SK-N-SH (cell line): Measurements from ENCODE around the gene PCGF1. TPM values are rescaled to one million over a fixed set of nuclear protein-coding genes. Genes with fewer than 3 reads are reported as not detected.

Experiments used
- CTCF ChIA-PET: fragments of 300-600, 350-600 bp; formaldehyde crosslinking; extraction: SDS; loops from one replicate; lab custom pipeline; 2021; lab: Yijun Ruan, JAX
- POLR2A ChIA-PET: fragments of 350-600 bp; sonication (Branson Sonifier 250); formaldehyde crosslinking; extraction: SDS; loops from one replicate; lab custom pipeline; 2020; ENCODE audit warnings: antibody characterized with exemption, inconsistent platforms; lab: Yijun Ruan, JAX
- DNase-seq: peaks from one replicate; pipeline ENCODE4 v3.0.0; 2012
- H2AFZ ChIP-seq: fragments of 200-600 bp; sonication (generic); 2 replicates; pipeline ENCODE4 v1.8.1; 2016; ENCODE audit warnings: antibody characterized with exemption, mild to moderate bottlenecking, low read depth
- H3F3A ChIP-seq: fragments of 200-600 bp; sonication (generic); replicated peaks from 2 replicates; pipeline ENCODE3; 2016; ENCODE audit warnings: antibody characterized with exemption, mild to moderate bottlenecking; ENCODE audit not compliant: insufficient read depth
- H3K27ac ChIP-seq, 2 experiments: fragments of 200-500 bp in 1 of 2; fragments of 200-600 bp in 1 of 2; sonication (Bioruptor generic) in 1 of 2; sonication (generic), shearing (Covaris generic) in 1 of 2; 2 replicates each; pipeline versions ENCODE4 v1.5.1 to v1.6.1; 2014 to 2016; ENCODE audit warnings: low read depth in 2 of 2, inconsistent platforms in 1 of 2, low read length in 1 of 2, mild to moderate bottlenecking in 1 of 2, mixed read lengths in 1 of 2
- H3K27me3 ChIP-seq: fragments of 200-600 bp; sonication (generic), shearing (Covaris generic); 2 replicates; pipeline ENCODE4 v1.6.1; 2016; ENCODE audit warnings: mixed run types; ENCODE audit not compliant: insufficient read depth
- H3K36me3 ChIP-seq, 2 experiments: fragments of 200-500 bp in 1 of 2; fragments of 200-600 bp in 1 of 2; sonication (Bioruptor generic) in 1 of 2; sonication (generic) in 1 of 2; replicated peaks in 1 of 2; 2 replicates each; pipeline versions ENCODE3 to v1.5.1; 2014 to 2016; ENCODE audit warnings: low read length in 1 of 2, mild to moderate bottlenecking in 1 of 2; ENCODE audit not compliant: insufficient read depth in 2 of 2, control insufficient read depth in 1 of 2
- H3K4me1 ChIP-seq, 2 experiments: fragments of 200-500 bp in 1 of 2; fragments of 200-600 bp in 1 of 2; sonication (Bioruptor generic) in 1 of 2; sonication (generic), shearing (Covaris generic) in 1 of 2; 2 replicates each; pipeline versions ENCODE4 v1.5.1 to v1.6.1; 2014 to 2016; ENCODE audit warnings: low read depth in 1 of 2, low read length in 1 of 2, mixed run types in 1 of 2; ENCODE audit not compliant: insufficient read depth in 2 of 2, control insufficient read depth in 1 of 2
- H3K4me2 ChIP-seq: fragments of 200-600 bp; sonication (generic), shearing (Covaris generic); 2 replicates; pipeline ENCODE4 v1.6.1; 2017; ENCODE audit warnings: mixed run types
- H3K4me3 ChIP-seq, 2 experiments: fragments of 200-500 bp in 1 of 2; fragments of 200-600 bp in 1 of 2; sonication (Bioruptor generic) in 1 of 2; sonication (generic), shearing (Covaris generic) in 1 of 2; 2 replicates each; pipeline versions ENCODE4 v1.5.1 to v1.8.1; 2014 to 2016; ENCODE audit warnings: low read depth in 2 of 2, inconsistent platforms in 1 of 2, low read length in 1 of 2, mild to moderate bottlenecking in 1 of 2, mixed read lengths in 1 of 2, moderate library complexity in 1 of 2
- H3K79me2 ChIP-seq: fragments of 200-600 bp; sonication (generic); 2 replicates; pipeline ENCODE4 v1.8.1; 2017; ENCODE audit warnings: mild to moderate bottlenecking; ENCODE audit not compliant: insufficient read depth
- H3K9ac ChIP-seq: fragments of 200-600 bp; sonication (generic); 2 replicates; pipeline ENCODE4 v1.6.1; 2017; ENCODE audit warnings: mixed run types
- H3K9me2 ChIP-seq: fragments of 200-600 bp; sonication (generic); 2 replicates; pipeline ENCODE4 v1.6.1; 2017; ENCODE audit warnings: mixed run types
- H3K9me3 ChIP-seq: fragments of 200-600 bp; sonication (generic); 2 replicates; pipeline ENCODE4 v1.6.1; 2017; ENCODE audit warnings: mixed run types, mild to moderate bottlenecking, moderate library complexity
- H4K20me1 ChIP-seq: fragments of 200-600 bp; sonication (generic); 2 replicates; pipeline ENCODE4 v1.6.1; 2017; ENCODE audit warnings: mild to moderate bottlenecking, mixed run types; ENCODE audit not compliant: insufficient read depth
- CHD2 ChIP-seq: fragments of 150-350 bp; IDR thresholded peaks from 2 replicates; pipeline ENCODE4 v1.6.1; 2018; ENCODE audit warnings: low read length; ENCODE audit not compliant: partially characterized antibody
- EP300 ChIP-seq, 2 experiments: IDR thresholded peaks; 2 replicates each; pipeline versions ENCODE4 v1.4.0 to v1.6.1; 2012; ENCODE audit warnings: borderline replicate concordance in 1 of 2, low read depth in 1 of 2, low read length in 1 of 2
- FOXM1 ChIP-seq: IDR thresholded peaks from 2 replicates; pipeline ENCODE4 v1.4.0; 2012; ENCODE audit warnings: low read depth, mild to moderate bottlenecking
- GABPA ChIP-seq: IDR thresholded peaks from 2 replicates; pipeline ENCODE4 v1.4.0; 2012; ENCODE audit warnings: low read depth, mild to moderate bottlenecking
- GATA2 ChIP-seq: sonication (generic); formaldehyde crosslinking; IDR thresholded peaks from 2 replicates; pipeline ENCODE4 v1.5.0; 2020; ENCODE audit warnings: mild to moderate bottlenecking, missing genetic modification reagents
- JUND ChIP-seq: IDR thresholded peaks from 2 replicates; pipeline ENCODE4 v1.4.0; 2012
- NRF1 ChIP-seq: IDR thresholded peaks from 2 replicates; pipeline ENCODE4 v1.6.1; 2012; ENCODE audit warnings: low read depth, mild to moderate bottlenecking, low read length
- PBX3 ChIP-seq: IDR thresholded peaks from 2 replicates; pipeline ENCODE4; 2012
- POLR2AphosphoS5 ChIP-seq: IDR thresholded peaks from 2 replicates; pipeline ENCODE4 v1.6.1; 2012; ENCODE audit warnings: low read depth, low read length
- RAD21 ChIP-seq: IDR thresholded peaks from 2 replicates; pipeline ENCODE4 v1.6.1; 2012; ENCODE audit warnings: mild to moderate bottlenecking, low read length
- RFX5 ChIP-seq: IDR thresholded peaks from 2 replicates; pipeline ENCODE4 v1.6.1; 2012; ENCODE audit warnings: mild to moderate bottlenecking, improper control_type of control experiment, low read length
- RXRA ChIP-seq: IDR thresholded peaks from 2 replicates; pipeline ENCODE4 v1.4.0; 2012; ENCODE audit warnings: low read depth, mild to moderate bottlenecking, borderline replicate concordance
- TCF12 ChIP-seq: IDR thresholded peaks from 2 replicates; pipeline ENCODE4 v1.4.0; 2012
- TEAD4 ChIP-seq: IDR thresholded peaks from 2 replicates; pipeline ENCODE4 v1.4.0; 2012; ENCODE audit warnings: mild to moderate bottlenecking, borderline replicate concordance; ENCODE audit not compliant: insufficient read depth
- USF1 ChIP-seq: IDR thresholded peaks from 2 replicates; pipeline ENCODE4 v1.4.0; 2012; ENCODE audit warnings: low read depth, borderline replicate concordance
- YY1 ChIP-seq: IDR thresholded peaks from 2 replicates; pipeline ENCODE4 v1.4.0; 2012; ENCODE audit warnings: low read depth, mild to moderate bottlenecking
- ZBTB33 ChIP-seq: IDR thresholded peaks from 2 replicates; pipeline ENCODE4 v1.4.0; 2012; ENCODE audit warnings: low read depth, borderline replicate concordance
- WGBS: methylation state at CpG from one replicate; pipeline ENCODE4 v1.1.6; 2017; ENCODE audit warnings: low lambda C conversion rate; 5-methylcytosine and 5-hydroxymethylcytosine counted together
- polyA plus RNA-seq, 3 experiments: library from polyadenylated mRNA; depleted of rRNA; stranded (reverse); fragments of >200 nt; gene quantifications; 2 replicates each; pipeline ENCODE4 v1.2.3, GENCODE V29; 2012
- TF ChIP-seq, protein P1 (sequence below): fragments of 150-350 bp; IDR thresholded peaks from 2 replicates; pipeline ENCODE4 v1.6.1; 2016; ENCODE audit warnings: mild to moderate bottlenecking, low read depth, low read length

Gene PCGF1
- polyA plus RNA-seq, 1 of the 3 experiments (the other 2 are of a cell fraction) = 44.9 TPM

- no peak overlapping the region for H3K4me3 ChIP-seq
- no peaks in the 10 kb centered on the region for H4K20me1 ChIP-seq
- H3K4me1 ChIP-seq = no peaks in the 10 kb centered on the region
- DNase-seq = no peak
- POLR2A ChIA-PET = interaction anchor here (0.5 to 1.7 kb wide), 5 partner anchors 9 to 22 kb away, joined by 3 to 9 read pairs (median 4); partner anchors contain the start of genes PCGF1 and TLX2
- H3K27me3 ChIP-seq = no peaks in the 10 kb centered on the region
- H3K27ac ChIP-seq = no peak overlapping the region
- peaks cover 0 to 46% of the 10 kb centered on the region in 2 experiments for H3K36me3 ChIP-seq
- no peak overlapping the region for H2AFZ ChIP-seq
- H3K4me2 ChIP-seq = no peak overlapping the region
- WGBS = 90% methylated on average over 9 of the region's 12 CpGs
- TF ChIP-seq ZBTB33 (no peak), GABPA (no peak), RAD21 (no peak), EP300 (IDR thresholded peaks at IDR 0.05; ENCODE audit: borderline replicate concordance in 1 of 2, low read depth in 1 of 2, low read length in 1 of 2) (no peak), NRF1 (no peak), CHD2 (no peak), USF1 (no peak), GATA2 (CRISPR knock-in tag) (no peak), POLR2AphosphoS5 (no peak), FOXM1 (no peak), TCF12 (no peak), RXRA (no peak), PBX3 (no peak), JUND (no peak), TEAD4 (no peak), YY1 (no peak), RFX5 (no peak)
- TF ChIP-seq, protein P1, sequence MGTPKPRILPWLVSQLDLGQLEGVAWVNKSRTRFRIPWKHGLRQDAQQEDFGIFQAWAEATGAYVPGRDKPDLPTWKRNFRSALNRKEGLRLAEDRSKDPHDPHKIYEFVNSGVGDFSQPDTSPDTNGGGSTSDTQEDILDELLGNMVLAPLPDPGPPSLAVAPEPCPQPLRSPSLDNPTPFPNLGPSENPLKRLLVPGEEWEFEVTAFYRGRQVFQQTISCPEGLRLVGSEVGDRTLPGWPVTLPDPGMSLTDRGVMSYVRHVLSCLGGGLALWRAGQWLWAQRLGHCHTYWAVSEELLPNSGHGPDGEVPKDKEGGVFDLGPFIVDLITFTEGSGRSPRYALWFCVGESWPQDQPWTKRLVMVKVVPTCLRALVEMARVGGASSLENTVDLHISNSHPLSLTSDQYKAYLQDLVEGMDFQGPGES = no peak
- no peaks in the 10 kb centered on the region for H3K9me3 ChIP-seq
- H3K79me2 ChIP-seq = peaks cover 2% of the 10 kb centered on the region; the same call in 1 of the 2 replicates
- H3F3A ChIP-seq = peaks cover 3% of the 10 kb centered on the region
- no peaks in the 10 kb centered on the region for H3K9me2 ChIP-seq
- CTCF ChIA-PET = interaction anchor here (0.6 to 1.6 kb wide), 3 partner anchors 17 to 96 kb away, joined by 3 to 6 read pairs (median 4); no protein-coding TSS in a partner anchor
- H3K9ac ChIP-seq = no peak overlapping the region
These were observed 15.6 kb downstream of the PCGF1 start for GRCh38 chr2:74491648-74492544.
